COR-L47 (cell line): ENCODE results near the gene AHI1.
A peak's percentile ranks its signal among the peaks of the same experiment; 100 is the strongest.
"Not testable (repeated sequence)": the region's sequence is repeated elsewhere in the genome, so short reads cannot be mapped to it uniquely, and the experiment has no call there.

Experiments
- DNase-seq: peaks from one replicate; lab custom pipeline; 2025; lab: John Stamatoyannopoulos, UW

AHI1 gene

GRCh38 chr6:135260612-135261011, 236.9 kb downstream of the AHI1 start:
- no peak for DNase-seq

GRCh38 chr6:135258970-135259369, 238.6 kb downstream of the AHI1 start:
- DNase-seq: no peak

- no peak for DNase-seq
Observed at GRCh38 chr6:135257631-135258405, 239.7 kb downstream of the AHI1 start.

- DNase-seq: no peak
Observed at GRCh38 chr6:135256866-135257265, 240.7 kb downstream of the AHI1 start.

GRCh38 chr6:135254471-135254870, 243.1 kb downstream of the AHI1 start:
- DNase-seq: no peak

GRCh38 chr6:135251498-135252441, 245.8 kb downstream of the AHI1 start:
- DNase-seq: no peak

- DNase-seq: peak; percentile 5
Observed at GRCh38 chr6:135250751-135251497, 246.6 kb downstream of the AHI1 start.

GRCh38 chr6:135250234-135250633, 247.3 kb downstream of the AHI1 start:
- DNase-seq: no peak

GRCh38 chr6:135246412-135247012, 251.0 kb downstream of the AHI1 start:
- DNase-seq: not testable (repeated sequence)

- no peak for DNase-seq
Observed at GRCh38 chr6:135244805-135245204, 252.7 kb downstream of the AHI1 start.

GRCh38 chr6:135243871-135244796, 253.4 kb downstream of the AHI1 start:
- no peak for DNase-seq

GRCh38 chr6:135240711-135241110, 256.8 kb downstream of the AHI1 start:
- no peak for DNase-seq

- DNase-seq: no peak
Observed at GRCh38 chr6:135236732-135237131, 260.8 kb downstream of the AHI1 start.

GRCh38 chr6:135236319-135236718, 261.2 kb downstream of the AHI1 start:
- DNase-seq: no peak

GRCh38 chr6:135235716-135236115, 261.8 kb downstream of the AHI1 start:
- DNase-seq: no peak

GRCh38 chr6:135234492-135234780, 263.1 kb downstream of the AHI1 start:
- DNase-seq: no peak

GRCh38 chr6:135233686-135234491, 263.7 kb downstream of the AHI1 start:
- DNase-seq: no peak
